K562 (cell line): Measurements from ENCODE around the gene OR10G3. TPM values are rescaled to one million over a fixed set of nuclear protein-coding genes. Genes with fewer than 3 reads are reported as not detected.

Experiments used
- ATAC-seq: fragments of 200-7000 bp; cut with Tn5 transposase; 3 replicates; pipeline ENCODE4 v1.9.1; 2020; ENCODE audit warnings: moderate library complexity
- BruUV-seq: library from RNA; stranded (reverse); fragments of 400-500 nt; replicated peaks from 2 replicates; lab custom pipeline; 2021; lab: Mats Ljungman, UMichigan
- CTCF ChIA-PET: fragments of 300-600 bp; formaldehyde crosslinking; extraction: SDS; loops from one replicate; lab custom pipeline; 2021; ENCODE audit warnings: low intra/inter-chr PET ratio; lab: Yijun Ruan, JAX
- POLR2A ChIA-PET: fragments of 300-600, 350-650 bp; sonication (Branson Sonifier 250); formaldehyde crosslinking; extraction: SDS; loops from one replicate; lab custom pipeline; 2021; ENCODE audit warnings: antibody characterized with exemption, inconsistent platforms; lab: Yijun Ruan, JAX
- DNase-seq, 4 experiments: peaks; one replicate each; pipeline versions ENCODE4 v3.0.0 to v3.0.0-alpha.2; 2011 to 2018; ENCODE audit warnings: low spot score in 3 of 4, mixed read lengths in 3 of 4; ENCODE audit errors: extremely low read depth in 1 of 4
- FAIRE-seq: peaks from 2 replicates; lab custom pipeline; 2011; peaks lifted over from hg19 to GRCh38; lab: Jason Lieb, UNC
- H2AFZ ChIP-seq: 2 replicates; pipeline ENCODE4 v1.6.0; 2011; ENCODE audit warnings: low read depth, low read length, control low read depth, inconsistent platforms
- H3K27ac ChIP-seq: fragments of 200-600 bp; 3 replicates; pipeline ENCODE4 v1.8.0; 2011; ENCODE audit warnings: low read depth, mild to moderate bottlenecking, control low read depth, inconsistent platforms, low read length, moderate library complexity, mixed read lengths; ENCODE audit errors: extremely low read depth
- H3K27me3 ChIP-seq, 2 experiments: fragments of 300-600 bp in 1 of 2; 2 replicates in 1 of 2; 3 replicates in 1 of 2; pipeline versions ENCODE4 v1.6.0 to v1.8.0; 2011; ENCODE audit warnings: inconsistent platforms in 2 of 2, low read length in 2 of 2, mild to moderate bottlenecking in 1 of 2, mixed read lengths in 1 of 2, moderate library complexity in 1 of 2; ENCODE audit not compliant: control insufficient read depth in 2 of 2, insufficient read depth in 2 of 2
- H3K36me3 ChIP-seq: fragments of 300-600 bp; 3 replicates; pipeline ENCODE4 v1.8.0; 2011; ENCODE audit warnings: mild to moderate bottlenecking, low read length, inconsistent platforms; ENCODE audit not compliant: control insufficient read depth, insufficient read depth
- H3K4me1 ChIP-seq, 2 experiments: fragments of 200-600 bp in 1 of 2; replicated peaks in 1 of 2; 2 replicates in 1 of 2; 3 replicates in 1 of 2; pipeline versions ENCODE4 v1.5.1 to v1.8.0; 2011; ENCODE audit warnings: inconsistent platforms in 2 of 2, low read length in 2 of 2, mild to moderate bottlenecking in 1 of 2, mixed read lengths in 1 of 2, moderate library complexity in 1 of 2; ENCODE audit not compliant: control insufficient read depth in 2 of 2, insufficient read depth in 2 of 2
- H3K4me2 ChIP-seq: 2 replicates; pipeline ENCODE4 v1.6.1; 2011; ENCODE audit warnings: low read length, control low read depth, inconsistent platforms, mixed read lengths; ENCODE audit not compliant: insufficient read depth
- H3K4me3 ChIP-seq: fragments of 200-600 bp; sonication (generic), shearing (Covaris generic); 2 replicates; pipeline ENCODE4 v1.5.1; 2016; ENCODE audit warnings: control low read depth, inconsistent platforms
- H3K79me2 ChIP-seq: fragments of 200-600 bp; 3 replicates; pipeline ENCODE4 v1.8.0; 2011; ENCODE audit warnings: low read length, inconsistent platforms; ENCODE audit not compliant: control insufficient read depth, insufficient read depth
- H3K9ac ChIP-seq, 2 experiments: 2 replicates each; pipeline versions ENCODE4 v1.6.0 to v1.6.1; 2011; ENCODE audit warnings: low read depth in 2 of 2, low read length in 2 of 2, control low read depth in 1 of 2, inconsistent platforms in 1 of 2, mild to moderate bottlenecking in 1 of 2, mixed read lengths in 1 of 2; ENCODE audit not compliant: insufficient read depth in 1 of 2
- H3K9me1 ChIP-seq: one replicate; pipeline ENCODE4 v1.6.0; 2011; ENCODE audit warnings: inconsistent platforms, mild to moderate bottlenecking, low read length, moderate library complexity; ENCODE audit not compliant: control insufficient read depth, insufficient read depth
- H3K9me3 ChIP-seq: replicated peaks from 2 replicates; pipeline ENCODE4 v1.5.1; 2011; ENCODE audit warnings: low read depth, low read length, inconsistent platforms; ENCODE audit not compliant: control insufficient read depth, insufficient read depth
- H4K20me1 ChIP-seq: replicated peaks from 2 replicates; pipeline ENCODE4 v1.6.1; 2011; ENCODE audit warnings: low read length, inconsistent platforms, mixed read lengths; ENCODE audit not compliant: control insufficient read depth, insufficient read depth
- ATF3 ChIP-seq, 2 experiments: fragments of 450-650 bp in 1 of 2; sonication (generic) in 1 of 2; formaldehyde crosslinking in 1 of 2; IDR thresholded peaks in 1 of 2; conservative IDR thresholded peaks in 1 of 2; 2 replicates each; pipeline versions ENCODE4 v1.6.1 to v1.8.1; 2016 to 2023; ENCODE audit warnings: mild to moderate bottlenecking in 2 of 2, moderate library complexity in 2 of 2, inconsistent platforms in 1 of 2, missing genetic modification reagents in 1 of 2
- BMI1 ChIP-seq: fragments of 150-350 bp; IDR thresholded peaks from 2 replicates; pipeline ENCODE4 v1.6.1; 2014; ENCODE audit warnings: low read length
- CAMTA2 ChIP-seq: fragments of 250-450 bp; sonication (Bioruptor Pico); conservative IDR thresholded peaks from 2 replicates; pipeline ENCODE4 v1.5.1; 2022
- FOXK1 ChIP-seq: sonication (generic); formaldehyde crosslinking; IDR thresholded peaks from 2 replicates; pipeline ENCODE4 v1.8.0; 2022; ENCODE audit warnings: missing genetic modification reagents, mild to moderate bottlenecking, borderline replicate concordance
- GATAD2B ChIP-seq: fragments of 450-650 bp; IDR thresholded peaks from 2 replicates; pipeline ENCODE4 v1.6.1; 2017; ENCODE audit warnings: mild to moderate bottlenecking, borderline replicate concordance
- HDAC3 ChIP-seq: fragments of 450-650 bp; IDR thresholded peaks from 2 replicates; pipeline ENCODE4 v1.6.1; 2018; ENCODE audit warnings: borderline replicate concordance, mild to moderate bottlenecking, moderate library complexity; ENCODE audit not compliant: partially characterized antibody
- HLTF ChIP-seq: fragments of 450-650 bp; IDR thresholded peaks from 2 replicates; pipeline ENCODE4 v1.6.1; 2016
- PTTG1 ChIP-seq: fragments of 450-650 bp; IDR thresholded peaks from 2 replicates; pipeline ENCODE4 v1.6.1; 2016; ENCODE audit warnings: low read depth, mild to moderate bottlenecking, missing genetic modification characterization, missing compliant biosample characterization
- PYGO2 ChIP-seq: fragments of 450-650 bp; IDR thresholded peaks from 2 replicates; pipeline ENCODE4 v1.6.1; 2016; ENCODE audit warnings: mild to moderate bottlenecking, missing genetic modification characterization, moderate library complexity, missing compliant biosample characterization
- SAFB2 ChIP-seq: fragments of 200-400 bp; formaldehyde crosslinking; IDR thresholded peaks from 2 replicates; pipeline ENCODE4 v1.6.1; 2018; ENCODE audit warnings: borderline replicate concordance, low read length, low read depth, moderate library complexity; ENCODE audit not compliant: severe bottlenecking
- SETDB1 ChIP-seq: IDR thresholded peaks from one replicate; pipeline ENCODE4 v1.6.1; 2012; ENCODE audit warnings: low read length, control low read depth, inconsistent platforms
- SPI1 ChIP-seq: IDR thresholded peaks from 2 replicates; pipeline ENCODE4 v1.6.1; 2011; ENCODE audit warnings: low read depth, low read length, control low read depth, borderline replicate concordance
- ZFPM2 ChIP-seq: fragments of 250-450 bp; sonication (Bioruptor Pico); IDR thresholded peaks from 2 replicates; pipeline ENCODE4 v1.5.1; 2022; ENCODE audit warnings: mild to moderate bottlenecking
- ZNF146 ChIP-seq: IDR thresholded peaks from one replicate; pipeline ENCODE4 v1.6.1; 2018; ENCODE audit warnings: missing compliant biosample characterization; ENCODE audit not compliant: unreplicated experiment
- ZNF511 ChIP-seq: sonication (generic); formaldehyde crosslinking; IDR thresholded peaks from 2 replicates; pipeline ENCODE4 v1.8.0; 2022; ENCODE audit warnings: mild to moderate bottlenecking, missing genetic modification reagents
- WGBS: fragments of 100-300 bp; shearing (Covaris generic); methylation state at CpG from one replicate; pipeline ENCODE4 v1.1.6; 2016; ENCODE audit warnings: low coverage, mixed read lengths; ENCODE audit not compliant: insufficient coverage; ENCODE audit errors: missing lambda C conversion rate; 5-methylcytosine and 5-hydroxymethylcytosine counted together
- in situ Hi-C: fragments of 300-500 bp; cut with MboI; formaldehyde crosslinking; loops from 4 replicates; pipeline ENCODE4 v1.15.0; 2018; ENCODE audit warnings: inconsistent platforms, mixed read lengths
- intact Hi-C: fragments of 100-400 bp; cut with micrococcal nuclease; formaldehyde crosslinking; loops from 2 replicates; pipeline ENCODE4 v1.14.2; 2022
- polyA plus RNA-seq, 8 experiments: library from polyadenylated mRNA; depleted of rRNA in 4 of 8; stranded (reverse) in 5 of 8; unstranded in 3 of 8; fragments of >200 nt; fragmentation: Nextera tagmentation in 2 of 8; fragmentation: Illumina TruSeq in 1 of 8; extraction: Ambion mirVana in 2 of 8; extraction: Trizol in 1 of 8; gene quantifications; 2 replicates each; pipeline versions ENCODE4 v1.2.1 to v1.2.3, GENCODE V29; 2011 to 2014; ENCODE audit warnings: inconsistent platforms in 1 of 8, missing spikeins in 1 of 8
- total RNA-seq, 7 experiments: library from RNA; depleted of rRNA in 6 of 7; stranded (reverse); fragments of >200 nt in 6 of 7; fragmentation: Illumina TruSeq in 2 of 7; extraction: Trizol in 2 of 7; gene quantifications; 2 replicates each; pipeline versions ENCODE4 v1.2.1 to v1.2.3, GENCODE V29; 2011 to 2021; ENCODE audit warnings: low replicate concordance in 1 of 7

OR10G3 gene
- total and polyA plus RNA-seq, 9 of the 15 experiments (the other 6 are each of a cell fraction or from before 2014, with no cell fraction given) = not detected

- H4K20me1 ChIP-seq = no peaks in the 10 kb centered on the region
- H3K4me3 ChIP-seq = no peak overlapping the region
- FAIRE-seq = no peak
- CTCF ChIA-PET = no interaction called here
- in situ Hi-C loops = no loop called here
- peaks cover 28% of the 10 kb centered on the region; the same call in 2 of the 3 replicates for H3K36me3 ChIP-seq
- no TSS peak for BruUV-seq
- H3K27ac ChIP-seq = no peak overlapping the region
- intact Hi-C loops = no loop called here
- peaks cover 22% of the 10 kb centered on the region for H3K79me2 ChIP-seq
- H2AFZ ChIP-seq = no peak overlapping the region
- no peaks in the 10 kb centered on the region for H3K27me3 ChIP-seq
- 64% methylated on average over 2 of the region's 2 CpGs for WGBS
- no peak for DNase-seq
- H3K9ac ChIP-seq = no peak overlapping the region
- POLR2A ChIA-PET = interaction anchor here (1.3 to 4.2 kb wide), 3 partner anchors 9 to 13 kb away, joined by 5 to 23 read pairs (median 5); partner anchors contain the start of gene METTL3
- no peaks in the 10 kb centered on the region for H3K9me1 ChIP-seq
- no peak for ATAC-seq
- peaks cover 10 to 27% of the 10 kb centered on the region in 2 experiments; a peak in 4 of 5 replicates for H3K4me1 ChIP-seq
- no peaks in the 10 kb centered on the region for H3K9me3 ChIP-seq
- H3K4me2 ChIP-seq = no peak overlapping the region; the same call in 1 of the 2 replicates
- TF ChIP-seq CAMTA2 (no peak), ATF3 (IDR thresholded peaks at IDR 0.05) (no peak), ATF3 (CRISPR knock-in tag; conservative IDR thresholded peaks at IDR 0.05) (no peak), PYGO2 (tag) (no peak), SPI1 (no peak), FOXK1 (no peak), ZNF146 (CRISPR knock-in tag) (no peak), HLTF (no peak), BMI1 (no peak), ZNF511 (CRISPR knock-in tag) (no peak), PTTG1 (tag) (no peak), SAFB2 (no peak), ZFPM2 (CRISPR knock-in tag) (no peak), HDAC3 (no peak), GATAD2B (no peak), SETDB1 (no peak)
These were observed 58.4 kb downstream of the OR10G3 start for GRCh38 chr14:21521501-21521900.
